Panc1 (cell line): Measurements from ENCODE around the gene MFSD6L. TPM values are rescaled to one million over a fixed set of nuclear protein-coding genes. Genes with fewer than 3 reads are reported as not detected.

Experiments used
- ATAC-seq: fragments of 200-7000 bp; cut with Tn5 transposase; 2 replicates; pipeline ENCODE4 v1.9.1; 2020; ENCODE audit warnings: mild to moderate bottlenecking, moderate library complexity
- BruUV-seq: library from RNA; stranded (reverse); fragments of 400-500 nt; replicated peaks from 2 replicates; lab custom pipeline; 2021; lab: Mats Ljungman, UMichigan
- CTCF ChIA-PET: fragments of 300-600 bp; sonication (Branson Sonifier 250); formaldehyde crosslinking; loops from one replicate; lab custom pipeline; 2022; ENCODE audit warnings: antibody characterized with exemption; lab: Charles Lee
- POLR2A ChIA-PET: fragments of 300-600 bp; sonication (Branson Sonifier 250); formaldehyde crosslinking; loops from one replicate; lab custom pipeline; 2022; ENCODE audit warnings: antibody characterized with exemption; lab: Charles Lee
- DNase-seq: peaks from one replicate; pipeline ENCODE4 v3.0.0-alpha.2; 2010; ENCODE audit warnings: low read depth, low spot score
- H3K27ac ChIP-seq: 2 replicates; pipeline ENCODE4 v1.5.1; 2011; ENCODE audit warnings: mild to moderate bottlenecking, low read length, inconsistent platforms
- H3K27me3 ChIP-seq: fragments of 200-500 bp; sonication (Bioruptor generic); 2 replicates; pipeline ENCODE4 v1.6.0; 2014; ENCODE audit warnings: low read length, inconsistent platforms; ENCODE audit not compliant: control insufficient read depth, insufficient read depth
- H3K36me3 ChIP-seq: fragments of 200-500 bp; sonication (Bioruptor generic); 2 replicates; pipeline ENCODE4 v1.5.1; 2014; ENCODE audit warnings: inconsistent platforms, mild to moderate bottlenecking, low read length, moderate library complexity; ENCODE audit not compliant: control insufficient read depth, insufficient read depth
- H3K4me1 ChIP-seq: 2 replicates; pipeline ENCODE4 v1.5.1; 2011; ENCODE audit warnings: inconsistent platforms, mild to moderate bottlenecking, low read length, moderate library complexity; ENCODE audit not compliant: control insufficient read depth, insufficient read depth
- H3K4me3 ChIP-seq, 2 experiments: 2 replicates each; pipeline ENCODE4 v1.5.1; 2011 to 2012; ENCODE audit warnings: low read depth in 2 of 2, low read length in 2 of 2, mild to moderate bottlenecking in 2 of 2, inconsistent platforms in 1 of 2, moderate library complexity in 1 of 2
- H3K9me3 ChIP-seq: fragments of 200-500 bp; sonication (Bioruptor generic); 2 replicates; pipeline ENCODE4 v1.5.1; 2014; ENCODE audit warnings: low read depth, mild to moderate bottlenecking, inconsistent platforms, low read length, moderate library complexity; ENCODE audit not compliant: control insufficient read depth, insufficient read depth
- POLR2AphosphoS5 ChIP-seq: IDR thresholded peaks from 2 replicates; pipeline ENCODE4 v1.6.1; 2012; ENCODE audit warnings: mild to moderate bottlenecking, low read depth, low read length, moderate library complexity
- SIN3A ChIP-seq: IDR thresholded peaks from 2 replicates; pipeline ENCODE4 v1.6.1; 2012; ENCODE audit warnings: low read depth, mild to moderate bottlenecking, low read length, moderate library complexity, borderline replicate concordance; ENCODE audit not compliant: insufficient read depth
- TCF7L2 ChIP-seq: IDR thresholded peaks from 2 replicates; pipeline ENCODE4 v1.6.1; 2011; ENCODE audit warnings: mild to moderate bottlenecking, low read depth, low read length, inconsistent platforms
- in situ Hi-C: cut with HindIII; loops from 2 replicates; pipeline ENCODE4 v1.10.0; 2016; ENCODE audit warnings: low sequenced_read_pairs, low pct_unique_long_range_greater_than_20kb
- intact Hi-C: fragments of 100-400 bp; cut with micrococcal nuclease; formaldehyde crosslinking; loops from one replicate; pipeline ENCODE4 v1.10.0; 2022; ENCODE audit not compliant: unreplicated experiment
- total RNA-seq: library from RNA; stranded (reverse); gene quantifications from one replicate; pipeline ENCODE4 v1.2.1, GENCODE V29; 2021; ENCODE audit not compliant: unreplicated experiment
- TF ChIP-seq, protein P1 (sequence below): fragments of 450-650 bp; IDR thresholded peaks from 2 replicates; pipeline ENCODE4 v1.5.1; 2017; ENCODE audit warnings: mild to moderate bottlenecking
- TF ChIP-seq, protein P2 (sequence below), 2 experiments: IDR thresholded peaks; 2 replicates each; pipeline ENCODE4 v1.6.1; 2011 to 2012; ENCODE audit warnings: low read depth in 2 of 2, control low read depth in 1 of 2, low read length in 1 of 2, mild to moderate bottlenecking in 1 of 2, moderate library complexity in 1 of 2; ENCODE audit not compliant: insufficient read depth in 1 of 2

Gene MFSD6L
- total RNA-seq, 1 experiment from 2014 or later, result not detected

GRCh38 chr17:8839410-8839935 is 40.3 kb upstream of the MFSD6L start:
- Histone ChIP-seq H3K36me3 (no peaks in the 10 kb centered on the region), H3K27me3 (no peaks in the 10 kb centered on the region), H3K27ac (no peak overlapping the region), H3K4me1 (no peaks in the 10 kb centered on the region), H3K9me3 (no peaks in the 10 kb centered on the region), H3K4me3 (no peak overlapping the region)
- DNase-seq (no peak), ATAC-seq (no peak)
- ChIA-PET POLR2A (interaction anchor here (0.6 kb wide), 1 partner anchor 437 kb away, joined by 3 read pairs; no protein-coding TSS in a partner anchor), CTCF (no interaction called here)
- in situ Hi-C loops (no loop called here), intact Hi-C loops (no loop called here)
- no TSS peak for BruUV-seq
- TF ChIP-seq, protein P1, sequence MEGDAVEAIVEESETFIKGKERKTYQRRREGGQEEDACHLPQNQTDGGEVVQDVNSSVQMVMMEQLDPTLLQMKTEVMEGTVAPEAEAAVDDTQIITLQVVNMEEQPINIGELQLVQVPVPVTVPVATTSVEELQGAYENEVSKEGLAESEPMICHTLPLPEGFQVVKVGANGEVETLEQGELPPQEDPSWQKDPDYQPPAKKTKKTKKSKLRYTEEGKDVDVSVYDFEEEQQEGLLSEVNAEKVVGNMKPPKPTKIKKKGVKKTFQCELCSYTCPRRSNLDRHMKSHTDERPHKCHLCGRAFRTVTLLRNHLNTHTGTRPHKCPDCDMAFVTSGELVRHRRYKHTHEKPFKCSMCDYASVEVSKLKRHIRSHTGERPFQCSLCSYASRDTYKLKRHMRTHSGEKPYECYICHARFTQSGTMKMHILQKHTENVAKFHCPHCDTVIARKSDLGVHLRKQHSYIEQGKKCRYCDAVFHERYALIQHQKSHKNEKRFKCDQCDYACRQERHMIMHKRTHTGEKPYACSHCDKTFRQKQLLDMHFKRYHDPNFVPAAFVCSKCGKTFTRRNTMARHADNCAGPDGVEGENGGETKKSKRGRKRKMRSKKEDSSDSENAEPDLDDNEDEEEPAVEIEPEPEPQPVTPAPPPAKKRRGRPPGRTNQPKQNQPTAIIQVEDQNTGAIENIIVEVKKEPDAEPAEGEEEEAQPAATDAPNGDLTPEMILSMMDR, result no peak
- no peak for TF ChIP-seq TCF7L2
- TF ChIP-seq, protein P2, sequence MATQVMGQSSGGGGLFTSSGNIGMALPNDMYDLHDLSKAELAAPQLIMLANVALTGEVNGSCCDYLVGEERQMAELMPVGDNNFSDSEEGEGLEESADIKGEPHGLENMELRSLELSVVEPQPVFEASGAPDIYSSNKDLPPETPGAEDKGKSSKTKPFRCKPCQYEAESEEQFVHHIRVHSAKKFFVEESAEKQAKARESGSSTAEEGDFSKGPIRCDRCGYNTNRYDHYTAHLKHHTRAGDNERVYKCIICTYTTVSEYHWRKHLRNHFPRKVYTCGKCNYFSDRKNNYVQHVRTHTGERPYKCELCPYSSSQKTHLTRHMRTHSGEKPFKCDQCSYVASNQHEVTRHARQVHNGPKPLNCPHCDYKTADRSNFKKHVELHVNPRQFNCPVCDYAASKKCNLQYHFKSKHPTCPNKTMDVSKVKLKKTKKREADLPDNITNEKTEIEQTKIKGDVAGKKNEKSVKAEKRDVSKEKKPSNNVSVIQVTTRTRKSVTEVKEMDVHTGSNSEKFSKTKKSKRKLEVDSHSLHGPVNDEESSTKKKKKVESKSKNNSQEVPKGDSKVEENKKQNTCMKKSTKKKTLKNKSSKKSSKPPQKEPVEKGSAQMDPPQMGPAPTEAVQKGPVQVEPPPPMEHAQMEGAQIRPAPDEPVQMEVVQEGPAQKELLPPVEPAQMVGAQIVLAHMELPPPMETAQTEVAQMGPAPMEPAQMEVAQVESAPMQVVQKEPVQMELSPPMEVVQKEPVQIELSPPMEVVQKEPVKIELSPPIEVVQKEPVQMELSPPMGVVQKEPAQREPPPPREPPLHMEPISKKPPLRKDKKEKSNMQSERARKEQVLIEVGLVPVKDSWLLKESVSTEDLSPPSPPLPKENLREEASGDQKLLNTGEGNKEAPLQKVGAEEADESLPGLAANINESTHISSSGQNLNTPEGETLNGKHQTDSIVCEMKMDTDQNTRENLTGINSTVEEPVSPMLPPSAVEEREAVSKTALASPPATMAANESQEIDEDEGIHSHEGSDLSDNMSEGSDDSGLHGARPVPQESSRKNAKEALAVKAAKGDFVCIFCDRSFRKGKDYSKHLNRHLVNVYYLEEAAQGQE (IDR thresholded peaks at IDR 0.05; ENCODE audit: insufficient read depth in 1 of 2, low read depth in 2 of 2, low read length in 1 of 2), result no peak
- TF ChIP-seq POLR2AphosphoS5, result no peak
- no peak for TF ChIP-seq SIN3A

DNA sequence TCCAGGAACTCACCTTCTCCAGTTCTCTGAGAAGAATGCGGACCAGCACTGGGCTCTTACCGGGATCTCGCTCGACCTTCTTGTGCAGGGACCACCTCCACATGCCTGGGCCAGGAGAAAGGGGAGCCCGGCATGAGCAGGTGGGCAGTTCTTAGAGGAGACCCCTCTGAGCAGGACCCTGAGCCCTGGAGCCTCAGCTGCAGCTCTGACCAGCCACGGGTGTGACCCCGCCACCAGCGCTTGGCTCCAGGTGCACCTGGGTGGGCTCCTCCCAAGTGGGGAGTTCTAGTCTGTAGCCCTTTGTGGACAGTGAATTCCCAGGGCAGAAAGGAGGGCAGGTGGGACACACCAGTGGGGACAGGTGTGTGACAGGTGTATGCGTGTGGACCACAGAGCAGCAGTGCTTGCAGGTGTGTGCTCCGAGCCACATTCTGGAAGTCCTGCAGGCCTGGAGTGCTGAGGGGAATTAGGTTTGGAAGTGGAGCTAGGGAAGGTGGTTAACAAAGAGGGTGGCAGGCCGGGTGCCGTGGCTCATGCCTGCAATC is 39.5 kb upstream of the MFSD6L start:
- ATAC-seq, result no peak
- TF ChIP-seq SIN3A (no peak), TCF7L2 (no peak), POLR2AphosphoS5 (no peak)
- TF ChIP-seq, protein P1, result no peak
- TF ChIP-seq, protein P2 (IDR thresholded peaks at IDR 0.05; ENCODE audit: insufficient read depth in 1 of 2, low read depth in 2 of 2, low read length in 1 of 2), result no peak
- intact Hi-C loops (no loop called here), in situ Hi-C loops (no loop called here)
- Histone ChIP-seq H3K4me3 (no peak overlapping the region), H3K9me3 (no peaks in the 10 kb centered on the region), H3K4me1 (no peaks in the 10 kb centered on the region), H3K27me3 (no peaks in the 10 kb centered on the region), H3K36me3 (no peaks in the 10 kb centered on the region), H3K27ac (no peak overlapping the region)
- ChIA-PET POLR2A (no interaction called here), CTCF (no interaction called here)
- no TSS peak for BruUV-seq
- DNase-seq, result no peak
